ENCODE results near the gene ZNF385B.
"Not testable (repeated sequence)": the region's sequence is repeated elsewhere in the genome, so short reads cannot be mapped to it uniquely, and the experiment has no call there.

ZNF385B gene

GRCh38 chr2:179495315-179495714 is 366.1 kb downstream of the ZNF385B start:
- TF ChIP-seq ZNF274 (IDR thresholded peaks at IDR 0.05; ENCODE audit: low read depth, low read length) = no peak
- H3K4me3 ChIP-seq (ENCODE audit: low read length) = no peak overlapping the region

- H3K4me3 ChIP-seq (ENCODE audit: low read length) = no peak overlapping the region
- TF ChIP-seq ZNF274 (IDR thresholded peaks at IDR 0.05; ENCODE audit: low read depth, low read length) = no peak
Measured at GRCh38 chr2:179488563-179488962, 372.8 kb downstream of the ZNF385B start.

DNA sequence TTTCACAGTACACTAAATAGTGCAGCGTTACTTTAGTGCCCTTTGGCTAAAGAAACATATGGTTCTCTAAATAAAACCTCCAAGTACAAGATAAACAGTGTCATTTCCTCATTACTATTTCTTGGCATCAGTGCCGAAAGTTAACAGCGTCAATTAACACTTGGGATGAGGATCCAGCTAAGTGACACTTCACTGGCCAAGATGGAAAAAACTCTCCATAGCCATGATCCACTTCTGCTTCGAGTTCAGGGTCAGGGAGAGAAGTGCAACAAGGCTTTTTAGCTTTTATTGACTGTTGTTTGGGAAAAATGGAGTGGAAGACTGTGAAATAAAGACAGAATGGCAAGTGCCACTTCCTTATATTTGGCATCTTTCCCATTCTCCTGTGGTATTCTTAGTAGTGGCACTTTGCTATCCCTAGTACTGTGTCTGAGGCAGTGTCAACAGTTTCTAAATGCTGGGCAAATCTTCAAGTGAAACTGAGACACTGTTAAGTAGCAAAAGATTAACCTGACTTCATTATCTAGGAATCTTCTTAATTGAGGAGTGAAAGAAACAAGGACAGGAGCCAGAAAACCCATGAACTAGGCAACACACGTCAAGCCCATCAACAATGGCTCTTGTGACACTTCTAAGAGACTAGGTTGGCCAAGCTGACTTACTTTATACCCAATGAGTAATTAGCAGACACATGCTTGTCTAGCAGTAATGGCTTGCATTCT is 374.2 kb downstream of the ZNF385B start:
- no peak overlapping the region for H3K4me3 ChIP-seq (ENCODE audit: low read length)
- no peak for TF ChIP-seq ZNF274 (IDR thresholded peaks at IDR 0.05; ENCODE audit: low read depth, low read length)

- no peak overlapping the region for H3K4me3 ChIP-seq (ENCODE audit: low read length)
- TF ChIP-seq ZNF274 (IDR thresholded peaks at IDR 0.05; ENCODE audit: low read depth, low read length) = no peak
Measured at GRCh38 chr2:179483131-179483530, 378.3 kb downstream of the ZNF385B start.

GRCh38 chr2:179479947-179480346 is 381.5 kb downstream of the ZNF385B start:
- TF ChIP-seq ZNF274 (IDR thresholded peaks at IDR 0.05; ENCODE audit: low read depth, low read length) = no peak
- no peak overlapping the region for H3K4me3 ChIP-seq (ENCODE audit: low read length)

GRCh38 chr2:179478771-179479170 is 382.6 kb downstream of the ZNF385B start:
- H3K4me3 ChIP-seq (ENCODE audit: low read length) = no peak overlapping the region
- TF ChIP-seq ZNF274 (IDR thresholded peaks at IDR 0.05; ENCODE audit: low read depth, low read length) = no peak

DNA sequence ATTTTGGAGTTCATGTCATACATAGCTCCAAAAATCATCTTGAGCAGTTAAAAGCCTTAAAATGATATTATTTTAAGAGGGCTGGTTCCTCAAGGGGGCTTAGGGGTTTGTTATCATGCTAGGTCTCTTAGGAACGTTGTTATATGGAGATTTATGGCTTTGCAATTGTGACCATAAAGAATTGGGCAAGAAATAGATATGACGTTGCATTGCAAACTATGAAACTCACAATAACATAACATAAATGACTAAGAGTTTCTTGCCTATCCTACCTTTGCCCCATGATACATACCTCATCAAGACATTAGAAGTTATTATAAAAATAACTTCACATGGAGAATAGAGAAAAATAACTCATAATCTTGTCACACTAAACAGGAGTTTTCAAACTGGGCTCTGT is 390.4 kb downstream of the ZNF385B start:
- no peak for TF ChIP-seq ZNF274 (IDR thresholded peaks at IDR 0.05; ENCODE audit: low read depth, low read length)
- no peak overlapping the region for H3K4me3 ChIP-seq (ENCODE audit: low read length)

- H3K4me3 ChIP-seq (ENCODE audit: low read length) = no peak overlapping the region
- no peak for TF ChIP-seq ZNF274 (IDR thresholded peaks at IDR 0.05; ENCODE audit: low read depth, low read length)
Measured at GRCh38 chr2:179470089-179470488, 391.3 kb downstream of the ZNF385B start.

GRCh38 chr2:179467960-179468359 is 393.5 kb downstream of the ZNF385B start:
- TF ChIP-seq ZNF274 (IDR thresholded peaks at IDR 0.05; ENCODE audit: low read depth, low read length) = no peak

GRCh38 chr2:179467111-179467510 is 394.3 kb downstream of the ZNF385B start:
- H3K4me3 ChIP-seq (ENCODE audit: low read length) = no peak overlapping the region
- TF ChIP-seq ZNF274 (IDR thresholded peaks at IDR 0.05; ENCODE audit: low read depth, low read length) = no peak

More at GRCh38 chr2:179467960-179468359, 393.5 kb downstream of the ZNF385B start:
- H3K4me3 ChIP-seq (ENCODE audit: low read length) = no peak overlapping the region

GRCh38 chr2:179461420-179461819 is 400.0 kb downstream of the ZNF385B start:
- no peak overlapping the region for H3K4me3 ChIP-seq (ENCODE audit: low read length)
- TF ChIP-seq ZNF274 (IDR thresholded peaks at IDR 0.05; ENCODE audit: low read depth, low read length) = no peak

- TF ChIP-seq ZNF274 (IDR thresholded peaks at IDR 0.05; ENCODE audit: low read depth, low read length) = no peak
- no peak overlapping the region for H3K4me3 ChIP-seq (ENCODE audit: low read length)
Measured at GRCh38 chr2:179460181-179460929, 401.1 kb downstream of the ZNF385B start.

GRCh38 chr2:179458113-179458512 is 403.3 kb downstream of the ZNF385B start:
- H3K4me3 ChIP-seq (ENCODE audit: low read length) = not testable (repeated sequence)

GRCh38 chr2:179455824-179456223 is 405.6 kb downstream of the ZNF385B start:
- no peak for TF ChIP-seq ZNF274 (IDR thresholded peaks at IDR 0.05; ENCODE audit: low read depth, low read length)
- H3K4me3 ChIP-seq (ENCODE audit: low read length) = no peak overlapping the region

DNA sequence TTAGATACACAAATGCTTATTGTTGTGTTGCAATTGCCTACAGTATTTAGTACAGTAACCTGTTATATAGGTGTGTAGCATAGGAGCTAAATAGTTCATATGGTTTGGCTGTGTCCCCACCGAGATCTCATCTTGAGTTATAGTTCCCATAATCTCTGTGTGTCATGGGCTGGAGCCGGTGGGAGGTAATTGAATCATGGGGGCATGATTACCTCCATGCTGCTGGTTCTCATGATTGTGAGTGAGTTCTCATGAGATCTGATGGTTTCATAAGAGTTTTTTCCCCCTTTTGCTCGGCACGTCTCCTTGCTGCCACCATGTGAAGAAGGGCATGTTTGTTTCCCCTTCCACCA is 406.3 kb downstream of the ZNF385B start:
- no peak for TF ChIP-seq ZNF274 (IDR thresholded peaks at IDR 0.05; ENCODE audit: low read depth, low read length)
- H3K4me3 ChIP-seq (ENCODE audit: low read length) = no peak overlapping the region

Data from GM08714 (cell line).